Heart left ventricle (tissue), 13 donors: ENCODE results near the gene PHKB.

Experiments
- CTCF ChIP-seq, 12 donors: fragments of 200-600 bp; sonication (generic) in 4 of 12; IDR thresholded peaks; one replicate each; pipeline versions ENCODE4 v1.5.0 to v1.8.0; 2018 to 2022; ENCODE audit warnings: antibody characterized with exemption in 12 of 12, mild to moderate bottlenecking in 5 of 12
- POLR2A ChIP-seq, 2 donors: fragments of 450-650 bp; IDR thresholded peaks; one replicate each; pipeline ENCODE4 v1.6.1; 2017; ENCODE audit warnings: antibody characterized with exemption in 2 of 2, mild to moderate bottlenecking in 2 of 2, moderate library complexity in 2 of 2
- donor health status: ischemic (EF 13 %, LVEDD 7.1; RV severe dilation, severe dysfunction).
- donor health status: DM: no; HTN: yes; CAD: no.
- donor health status: DM: no; HTN: no; CAD: no.
- donor health status: ischemic (EF 25% LVEDD 6.9; RV normal size, moderate dysfunction).
- donor health status: ischemic (EF 25% LVEDD 5.7; RV mildly dilated, moderate dysfunction).
- donor health status: ischemic (EF 35%, LVEDD 5.7; RV mildly dilated, moderate dysfunction).
- donor health status: nonischemic (EF 11% LVEDD 7.7; RV severe dilation, severe dysfunction).
- donor health status: DM: yes; HTN: yes; CAD: no.
- donor health status: PGD.
- donor health status: ischemic (EF 29% LVEDD 5.4; RV normal size, mild dysfunction).
- donor health status: nonischemic (EF 23%, LVEDD 6.1; RV moderate dilation, normal function).

GRCh38 chr16:47567321-47567720, 106.2 kb downstream of the PHKB start:
- no peak for TF ChIP-seq CTCF (IDR thresholded peaks at IDR 0.05)
- TF ChIP-seq POLR2A (IDR thresholded peaks at IDR 0.05) = no peak
